Kidney epithelial cell (primary cell): ENCODE measurements around the gene MYO1D. TPM values are rescaled to one million over a fixed set of nuclear protein-coding genes. Genes with fewer than 3 reads are reported as not detected.

Source experiments
- DNase-seq: peaks from one replicate; pipeline ENCODE4 v3.0.0-alpha.2; 2010; ENCODE audit warnings: low read depth
- H3K27me3 ChIP-seq: 2 replicates; pipeline ENCODE4 v1.6.0; 2011; ENCODE audit warnings: low read length; ENCODE audit not compliant: control insufficient read depth, insufficient read depth
- H3K36me3 ChIP-seq: 2 replicates; pipeline ENCODE4 v1.5.1; 2011; ENCODE audit warnings: low read length; ENCODE audit not compliant: control insufficient read depth, insufficient read depth
- H3K4me3 ChIP-seq: 2 replicates; pipeline ENCODE4 v1.5.1; 2011; ENCODE audit warnings: low read depth, mild to moderate bottlenecking, control low read depth, low read length
- total RNA-seq: library from RNA; depleted of rRNA; stranded (reverse); fragments of >200 nt; gene quantifications from 2 replicates; pipeline ENCODE4 v1.2.3, GENCODE V29; 2015
- TF ChIP-seq, protein P1 (sequence below): IDR thresholded peaks from 2 replicates; pipeline ENCODE4 v1.5.1; 2011; ENCODE audit warnings: mild to moderate bottlenecking, moderate library complexity, low read length, control low read depth, inconsistent platforms; ENCODE audit not compliant: insufficient read depth, poor library complexity, severe bottlenecking

MYO1D gene
- total RNA-seq, 1 donor from 2014 or later = 95.5 TPM

DNA sequence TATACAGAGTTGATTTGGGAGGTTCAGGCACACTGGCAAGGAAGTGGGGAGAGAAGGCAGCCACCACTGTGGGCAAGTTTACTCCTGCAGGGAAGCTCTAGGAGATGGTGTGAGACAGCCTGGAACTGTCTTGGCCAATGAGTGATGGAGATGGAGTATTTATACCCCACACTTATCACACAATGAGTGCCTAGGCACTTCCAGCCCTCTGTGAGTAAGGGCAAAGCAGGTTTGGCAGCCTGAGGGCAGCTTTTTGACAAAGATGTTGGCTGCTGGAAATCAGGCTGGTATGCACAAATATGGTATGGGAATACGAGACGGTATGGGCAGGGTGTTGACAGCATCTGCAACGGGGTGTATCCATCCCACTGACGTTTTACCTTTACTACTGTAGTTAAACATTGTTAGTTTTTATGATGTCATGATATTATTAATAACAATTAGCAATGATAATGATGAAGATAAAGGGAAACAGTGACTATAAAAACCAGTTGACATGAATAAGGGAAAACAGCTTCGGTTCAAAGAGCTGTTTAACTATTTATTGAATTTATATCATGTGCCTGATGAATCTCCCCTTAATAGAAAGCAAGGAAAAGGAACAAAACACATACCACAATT, 240.2 kb downstream of the MYO1D start:
- H3K36me3 ChIP-seq = no peaks in the 10 kb centered on the region
- H3K4me3 ChIP-seq = no peak overlapping the region
- TF ChIP-seq, protein P1, sequence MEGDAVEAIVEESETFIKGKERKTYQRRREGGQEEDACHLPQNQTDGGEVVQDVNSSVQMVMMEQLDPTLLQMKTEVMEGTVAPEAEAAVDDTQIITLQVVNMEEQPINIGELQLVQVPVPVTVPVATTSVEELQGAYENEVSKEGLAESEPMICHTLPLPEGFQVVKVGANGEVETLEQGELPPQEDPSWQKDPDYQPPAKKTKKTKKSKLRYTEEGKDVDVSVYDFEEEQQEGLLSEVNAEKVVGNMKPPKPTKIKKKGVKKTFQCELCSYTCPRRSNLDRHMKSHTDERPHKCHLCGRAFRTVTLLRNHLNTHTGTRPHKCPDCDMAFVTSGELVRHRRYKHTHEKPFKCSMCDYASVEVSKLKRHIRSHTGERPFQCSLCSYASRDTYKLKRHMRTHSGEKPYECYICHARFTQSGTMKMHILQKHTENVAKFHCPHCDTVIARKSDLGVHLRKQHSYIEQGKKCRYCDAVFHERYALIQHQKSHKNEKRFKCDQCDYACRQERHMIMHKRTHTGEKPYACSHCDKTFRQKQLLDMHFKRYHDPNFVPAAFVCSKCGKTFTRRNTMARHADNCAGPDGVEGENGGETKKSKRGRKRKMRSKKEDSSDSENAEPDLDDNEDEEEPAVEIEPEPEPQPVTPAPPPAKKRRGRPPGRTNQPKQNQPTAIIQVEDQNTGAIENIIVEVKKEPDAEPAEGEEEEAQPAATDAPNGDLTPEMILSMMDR = no peak
- DNase-seq = no peak
- no peaks in the 10 kb centered on the region for H3K27me3 ChIP-seq

DNA sequence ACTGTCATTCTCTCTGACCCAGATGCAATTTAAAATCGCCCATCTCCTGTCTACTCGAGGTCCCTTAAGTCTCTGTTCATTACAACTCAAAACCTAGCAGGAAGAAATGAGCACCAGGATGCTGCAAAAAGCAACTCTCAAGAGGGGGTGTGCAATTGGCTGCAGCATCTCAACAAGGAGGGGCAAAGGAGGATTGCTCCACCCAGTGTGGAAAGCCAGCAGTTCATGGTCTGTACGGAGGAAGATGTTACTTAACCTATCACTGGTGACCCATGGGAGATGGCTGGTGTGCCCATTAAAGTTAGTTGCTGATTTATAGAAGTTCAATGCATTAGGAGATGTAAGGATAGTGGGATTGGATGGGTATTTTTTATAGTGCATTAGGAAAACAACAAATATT, 242.8 kb downstream of the MYO1D start:
- H3K36me3 ChIP-seq = no peaks in the 10 kb centered on the region
- no peaks in the 10 kb centered on the region for H3K27me3 ChIP-seq
- TF ChIP-seq, protein P1 = no peak
- no peak for DNase-seq
- H3K4me3 ChIP-seq = no peak overlapping the region

DNA sequence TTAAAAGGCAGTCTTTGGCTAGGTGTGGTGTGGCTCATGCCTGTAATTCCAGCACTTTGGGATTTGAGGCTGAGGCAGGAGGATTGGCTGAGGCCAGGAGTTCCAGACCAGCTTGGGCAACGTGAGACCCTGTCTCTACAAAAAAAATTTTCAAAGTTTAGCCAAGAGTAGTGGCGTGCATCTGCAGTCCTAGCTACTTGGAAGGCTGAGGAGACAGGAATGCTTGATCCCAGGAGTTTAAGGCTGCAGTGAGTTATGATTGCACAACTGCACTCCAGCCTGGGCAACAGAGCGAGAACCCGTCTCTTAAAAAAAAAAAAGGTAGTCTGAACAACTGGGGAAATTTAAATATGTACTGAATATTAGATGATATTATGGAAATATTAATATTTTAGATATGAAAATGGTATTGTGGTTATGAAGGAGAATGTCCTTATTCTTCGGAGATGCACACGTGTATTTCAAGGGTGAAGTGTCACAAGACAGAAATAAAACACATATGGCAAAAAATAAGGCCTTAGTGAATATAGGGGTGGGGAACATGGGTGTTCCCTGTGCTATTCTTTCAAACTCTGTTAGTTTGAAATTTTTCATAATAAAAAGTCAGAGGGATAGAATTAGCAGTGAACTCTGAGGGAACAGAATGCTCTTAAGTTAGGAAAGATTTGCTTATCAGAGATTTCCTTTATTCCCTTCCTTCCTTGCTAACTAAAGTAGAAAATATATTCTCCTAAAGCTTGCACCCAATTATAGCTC, 245.4 kb downstream of the MYO1D start:
- DNase-seq = no peak
- Histone ChIP-seq H3K27me3 (no peaks in the 10 kb centered on the region), H3K36me3 (no peaks in the 10 kb centered on the region), H3K4me3 (no peak overlapping the region)
- TF ChIP-seq, protein P1 = no peak

DNA sequence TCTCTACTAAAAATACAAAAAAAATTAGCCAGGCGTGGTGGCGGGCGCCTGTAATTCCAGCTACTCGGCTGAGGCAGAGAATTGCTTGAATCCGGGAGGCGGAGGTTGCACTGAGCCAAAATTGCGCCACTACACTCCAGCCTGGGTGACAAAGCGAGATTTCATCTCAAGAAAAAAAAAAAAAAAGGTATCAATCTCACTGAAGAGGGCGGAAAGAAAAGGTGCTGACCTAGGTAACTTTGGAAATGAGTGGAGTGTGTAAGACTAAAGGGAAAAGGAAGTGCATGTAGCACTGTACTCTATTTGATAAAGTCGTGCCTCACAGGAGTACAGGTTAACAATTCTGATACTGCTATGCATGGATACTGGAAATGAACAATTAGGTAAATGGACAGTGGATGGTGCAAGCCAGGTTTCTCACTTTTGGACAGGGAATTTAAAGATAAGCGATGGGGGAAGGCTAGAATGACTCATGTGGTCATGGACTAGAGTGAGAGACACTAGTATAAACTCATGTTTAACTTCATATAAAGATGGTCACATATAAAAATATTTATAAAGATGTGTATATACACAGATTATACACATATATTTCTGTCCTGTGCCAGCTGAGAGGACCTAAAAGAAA, 247.2 kb downstream of the MYO1D start:
- H3K36me3 ChIP-seq = no peaks in the 10 kb centered on the region
- no peaks in the 10 kb centered on the region for H3K27me3 ChIP-seq
- no peak for DNase-seq
- no peak overlapping the region for H3K4me3 ChIP-seq
- TF ChIP-seq, protein P1 = no peak

DNA sequence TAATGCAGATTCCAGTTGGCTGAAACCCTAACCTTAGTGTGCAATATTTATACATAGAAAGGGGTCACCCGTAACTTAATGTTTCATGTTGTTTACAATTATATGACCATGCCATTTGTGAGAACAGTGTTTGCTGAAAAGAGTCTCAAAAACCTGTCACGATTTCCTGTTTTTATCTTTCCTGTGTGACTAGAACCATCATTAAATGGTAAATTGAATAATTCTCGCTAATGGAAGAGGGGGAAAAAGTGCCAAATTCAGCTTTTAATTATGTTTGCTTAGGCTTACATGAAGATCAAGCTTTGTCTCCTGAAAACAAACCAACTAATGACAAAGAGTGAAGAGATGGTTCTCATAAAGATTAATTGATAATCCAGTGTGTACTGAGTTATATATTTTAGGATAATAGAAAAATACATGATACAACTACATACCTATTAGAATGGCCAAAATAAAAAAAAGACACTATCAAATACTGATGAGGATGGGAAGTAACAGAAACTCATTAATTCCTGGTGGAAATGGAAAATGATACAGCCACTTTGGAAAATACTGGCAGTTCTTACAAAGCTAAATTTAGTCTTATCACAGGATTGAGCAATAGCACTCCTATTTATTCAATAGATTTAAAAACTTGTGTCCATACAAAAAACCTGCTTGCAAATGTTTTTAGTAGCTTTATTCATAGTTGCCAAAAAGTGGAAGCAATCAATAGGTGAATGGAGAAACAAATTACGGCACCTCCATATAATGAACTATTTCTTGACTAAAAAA, 248.5 kb downstream of the MYO1D start:
- TF ChIP-seq, protein P1 = no peak
- no peaks in the 10 kb centered on the region for H3K36me3 ChIP-seq

More for the DNA sequence above, 248.5 kb downstream of the MYO1D start:
- DNase-seq = no peak
- no peaks in the 10 kb centered on the region for H3K27me3 ChIP-seq
- H3K4me3 ChIP-seq = no peak overlapping the region
